Uterus (tissue), 4 donors: ENCODE results near the gene DUSP18. TPM values are rescaled to one million over a fixed set of nuclear protein-coding genes. Genes with fewer than 3 reads are reported as not detected.
"Not testable (repeated sequence)": the region's sequence is repeated elsewhere in the genome, so short reads cannot be mapped to it uniquely, and the experiment has no call there.

ENCODE experiments used
- DNase-seq, 2 donors: peaks; one replicate each; pipeline ENCODE4 v3.0.0-alpha.2; 2019 to 2020
- H3K27ac ChIP-seq, 2 donors: fragments of 200-600 bp; sonication (generic); 1 replicate in 1 of 2; 2 replicates in 1 of 2; pipeline ENCODE4 v1.5.1; 2016 to 2018
- H3K27me3 ChIP-seq, 2 donors: fragments of 200-600 bp; sonication (generic); one replicate each; pipeline ENCODE4 v1.5.1; 2018 to 2019; ENCODE audit warnings: control low read depth in 1 of 2
- H3K36me3 ChIP-seq, 2 donors: fragments of 200-600 bp; sonication (generic); one replicate each; pipeline ENCODE4 v1.5.1; 2019; ENCODE audit warnings: control low read depth in 1 of 2
- H3K4me1 ChIP-seq, 2 donors: fragments of 200-600 bp; sonication (generic); one replicate each; pipeline ENCODE4 v1.5.1; 2018 to 2019; ENCODE audit warnings: control low read depth in 1 of 2
- H3K4me3 ChIP-seq, 2 donors: fragments of 200-600 bp; sonication (generic); 1 replicate in 1 of 2; 2 replicates in 1 of 2; pipeline ENCODE4 v1.5.1; 2018 to 2019; ENCODE audit warnings: mild to moderate bottlenecking in 1 of 2
- H3K9me3 ChIP-seq, 2 donors: fragments of 200-600 bp; sonication (generic); one replicate each; pipeline ENCODE4 v1.5.1; 2019; ENCODE audit warnings: control low read depth in 1 of 2
- POLR2A ChIP-seq, 2 donors: fragments of 450-650 bp; IDR thresholded peaks; one replicate each; pipeline ENCODE4 v1.6.1; 2016; ENCODE audit warnings: antibody characterized with exemption in 2 of 2, mild to moderate bottlenecking in 1 of 2, moderate library complexity in 1 of 2
- intact Hi-C: fragments of 100-400 bp; cut with DNase I; formaldehyde crosslinking; loops from one replicate; pipeline ENCODE4 v1.15.1; 2023; ENCODE audit warnings: low total_unique reads
- total RNA-seq, 4 donors: library from RNA; depleted of rRNA in 3 of 4; stranded (reverse); fragments of >200 nt in 3 of 4; gene quantifications; one replicate each; pipeline versions ENCODE4 v1.1.0 to v1.2.4, GENCODE V29; 2014 to 2023
- TF ChIP-seq, protein P1 (sequence below), 4 experiments: fragments of 200-600 bp in 2 of 4; fragments of 450-650 bp in 2 of 4; sonication (generic) in 2 of 4; IDR thresholded peaks; one replicate each; pipeline ENCODE4 v1.5.1; 2016 to 2019; ENCODE audit warnings: antibody characterized with exemption in 4 of 4, mild to moderate bottlenecking in 2 of 4, moderate library complexity in 1 of 4
- donor health status: DM: yes; HTN: yes; CAD: no.

Gene DUSP18
- total RNA-seq, 4 donors from 2014 or later: 0.88 to 10.6 (median 9.8) TPM

DNA sequence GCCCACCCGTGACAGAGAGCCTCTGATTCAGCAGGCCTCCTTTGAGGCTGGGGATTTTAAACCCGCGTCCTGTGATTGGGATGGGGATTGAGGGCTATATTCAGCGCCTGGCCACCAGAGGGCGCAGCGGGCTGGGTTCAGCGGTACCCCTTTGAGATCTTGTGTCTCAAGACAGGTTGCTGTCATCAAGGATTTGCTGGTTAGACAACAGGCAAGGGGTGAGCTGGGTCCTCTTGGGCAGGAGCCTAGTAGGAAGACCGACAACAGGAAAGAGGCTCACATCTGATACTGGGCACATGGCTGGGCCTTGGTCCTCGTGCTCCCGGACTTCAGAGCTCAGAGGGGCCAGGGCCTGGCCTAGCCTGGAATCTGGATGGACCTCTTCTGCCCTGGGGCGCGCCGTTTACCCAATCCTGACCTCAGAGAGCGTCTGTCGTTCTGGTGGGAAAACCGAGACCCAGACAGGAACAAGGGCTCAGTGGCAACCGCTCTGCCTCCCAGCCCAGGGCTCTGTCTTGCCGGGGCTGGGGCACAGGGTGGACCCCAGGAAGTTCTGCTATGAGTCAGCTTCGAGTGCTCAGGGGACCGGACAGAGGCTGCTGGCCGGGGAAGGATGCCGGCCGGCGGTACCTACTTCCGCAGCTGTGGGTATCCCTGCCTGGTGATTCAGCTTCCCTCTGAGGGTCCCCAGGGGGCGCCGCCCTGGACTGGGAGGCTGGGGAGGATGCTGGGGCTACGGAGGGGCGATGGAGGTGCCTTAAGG, 33.0 kb downstream of the DUSP18 start:
- Histone ChIP-seq H3K27me3 (no peaks in the 10 kb centered on the region), H3K27ac (peak overlapping the region; percentile 97 to 99), H3K9me3 (no peaks in the 10 kb centered on the region), H3K36me3 (no peaks in the 10 kb centered on the region), H3K4me3 (peak overlapping the region; percentile 44 to 71), H3K4me1 (peaks cover 0 to 19% of the 10 kb centered on the region in 2 donors)
- TF ChIP-seq, protein P1, sequence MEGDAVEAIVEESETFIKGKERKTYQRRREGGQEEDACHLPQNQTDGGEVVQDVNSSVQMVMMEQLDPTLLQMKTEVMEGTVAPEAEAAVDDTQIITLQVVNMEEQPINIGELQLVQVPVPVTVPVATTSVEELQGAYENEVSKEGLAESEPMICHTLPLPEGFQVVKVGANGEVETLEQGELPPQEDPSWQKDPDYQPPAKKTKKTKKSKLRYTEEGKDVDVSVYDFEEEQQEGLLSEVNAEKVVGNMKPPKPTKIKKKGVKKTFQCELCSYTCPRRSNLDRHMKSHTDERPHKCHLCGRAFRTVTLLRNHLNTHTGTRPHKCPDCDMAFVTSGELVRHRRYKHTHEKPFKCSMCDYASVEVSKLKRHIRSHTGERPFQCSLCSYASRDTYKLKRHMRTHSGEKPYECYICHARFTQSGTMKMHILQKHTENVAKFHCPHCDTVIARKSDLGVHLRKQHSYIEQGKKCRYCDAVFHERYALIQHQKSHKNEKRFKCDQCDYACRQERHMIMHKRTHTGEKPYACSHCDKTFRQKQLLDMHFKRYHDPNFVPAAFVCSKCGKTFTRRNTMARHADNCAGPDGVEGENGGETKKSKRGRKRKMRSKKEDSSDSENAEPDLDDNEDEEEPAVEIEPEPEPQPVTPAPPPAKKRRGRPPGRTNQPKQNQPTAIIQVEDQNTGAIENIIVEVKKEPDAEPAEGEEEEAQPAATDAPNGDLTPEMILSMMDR (IDR thresholded peaks at IDR 0.05): peak; percentile 96 to 97 (median 97)
- no peak for TF ChIP-seq POLR2A (IDR thresholded peaks at IDR 0.05)
- intact Hi-C loops: loop anchor here (5.0 kb wide), 1 partner anchor 123 kb away; no protein-coding TSS in a partner anchor
- peak; percentile 88 to 91 for DNase-seq

- intact Hi-C loops: loop anchor here (5.0 kb wide), 1 partner anchor 126 kb away; no protein-coding TSS in a partner anchor
These were observed 36.2 kb downstream of the DUSP18 start for GRCh38 chr22:30631469-30631868.

GRCh38 chr22:30628491-30628890, 39.2 kb downstream of the DUSP18 start:
- Histone ChIP-seq H3K27ac (no peak overlapping the region), H3K9me3 (no peaks in the 10 kb centered on the region), H3K4me3 (no peak overlapping the region), H3K4me1 (no peaks in the 10 kb centered on the region), H3K36me3 (no peaks in the 10 kb centered on the region), H3K27me3 (no peaks in the 10 kb centered on the region)
- no peak for DNase-seq
- no peak for TF ChIP-seq POLR2A (IDR thresholded peaks at IDR 0.05)
- TF ChIP-seq, protein P1 (IDR thresholded peaks at IDR 0.05): no peak
- intact Hi-C loops: no loop called here

More at GRCh38 chr22:30631469-30631868, 36.2 kb downstream of the DUSP18 start:
- H3K4me1 ChIP-seq: peaks cover 0 to 10% of the 10 kb centered on the region in 2 donors
- H3K36me3 ChIP-seq, H3K4me3 ChIP-seq, H3K27me3 ChIP-seq, H3K27ac ChIP-seq, DNase-seq, H3K9me3 ChIP-seq: not testable (repeated sequence)

DNA sequence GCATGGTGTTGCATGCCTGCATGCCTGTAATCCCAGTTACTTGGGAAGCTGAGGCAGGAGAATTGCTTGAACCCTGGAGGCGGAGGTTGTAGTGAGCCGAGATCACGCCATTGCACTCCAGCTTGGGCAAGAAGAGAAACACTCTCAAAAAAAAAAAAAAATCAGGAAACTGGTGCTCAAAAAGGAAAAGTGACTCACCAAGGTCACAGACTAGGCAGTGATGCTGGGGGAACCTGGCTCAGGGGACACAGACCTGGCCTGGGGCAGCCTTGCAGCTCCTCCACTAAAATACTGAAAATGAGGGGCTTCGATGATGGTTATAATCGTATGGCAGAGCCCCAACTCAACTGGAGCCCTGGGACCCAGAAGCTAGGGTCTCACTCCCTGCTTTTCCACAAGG, 40.2 kb downstream of the DUSP18 start:
- DNase-seq: no peak
- no peaks in the 10 kb centered on the region for H3K36me3 ChIP-seq
- no peaks in the 10 kb centered on the region for H3K4me1 ChIP-seq
- no peak overlapping the region for H3K4me3 ChIP-seq
- intact Hi-C loops: no loop called here
- no peaks in the 10 kb centered on the region for H3K27me3 ChIP-seq
- no peak overlapping the region for H3K27ac ChIP-seq
- H3K9me3 ChIP-seq: no peaks in the 10 kb centered on the region
- no peak for TF ChIP-seq POLR2A (IDR thresholded peaks at IDR 0.05)
- TF ChIP-seq, protein P1 (IDR thresholded peaks at IDR 0.05): no peak

GRCh38 chr22:30626413-30626812, 41.3 kb downstream of the DUSP18 start:
- Histone ChIP-seq H3K27me3 (no peaks in the 10 kb centered on the region), H3K27ac (no peak overlapping the region), H3K9me3 (no peaks in the 10 kb centered on the region), H3K36me3 (no peaks in the 10 kb centered on the region), H3K4me1 (no peaks in the 10 kb centered on the region), H3K4me3 (no peak overlapping the region)
- intact Hi-C loops: no loop called here
- no peak for TF ChIP-seq POLR2A (IDR thresholded peaks at IDR 0.05)
- TF ChIP-seq, protein P1 (IDR thresholded peaks at IDR 0.05): no peak
- no peak for DNase-seq

DNA sequence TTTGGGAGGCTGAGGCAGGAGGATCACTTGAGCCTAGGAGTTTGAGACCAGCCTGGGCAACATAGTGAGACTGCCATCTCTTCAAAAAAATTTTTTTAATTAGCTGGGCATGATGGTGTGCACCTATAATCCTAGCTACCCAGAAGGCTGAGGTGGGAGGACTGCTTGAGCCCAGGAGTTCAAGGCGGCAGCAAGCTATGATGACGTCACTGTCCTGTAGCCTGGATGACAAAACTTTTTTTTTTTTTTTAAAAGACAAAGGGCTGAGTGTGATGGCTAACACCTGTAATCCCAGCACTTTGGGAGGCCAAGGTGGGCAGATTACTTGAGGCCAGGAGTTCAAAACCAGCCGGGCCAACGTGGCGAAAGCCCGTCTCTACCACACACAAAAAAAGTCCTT, 47.8 kb downstream of the DUSP18 start:
- H3K27ac ChIP-seq, DNase-seq, H3K9me3 ChIP-seq, H3K36me3 ChIP-seq, H3K4me1 ChIP-seq, H3K4me3 ChIP-seq, H3K27me3 ChIP-seq, intact Hi-C loops: not testable (repeated sequence)
